Measurements from ENCODE around the gene ANKRD28. TPM values are rescaled to one million over a fixed set of nuclear protein-coding genes. Genes with fewer than 3 reads are reported as not detected.

ANKRD28 gene
- total and polyA plus RNA-seq, 2 experiments from 2014 or later = 15.2 to 61.3 TPM

DNA sequence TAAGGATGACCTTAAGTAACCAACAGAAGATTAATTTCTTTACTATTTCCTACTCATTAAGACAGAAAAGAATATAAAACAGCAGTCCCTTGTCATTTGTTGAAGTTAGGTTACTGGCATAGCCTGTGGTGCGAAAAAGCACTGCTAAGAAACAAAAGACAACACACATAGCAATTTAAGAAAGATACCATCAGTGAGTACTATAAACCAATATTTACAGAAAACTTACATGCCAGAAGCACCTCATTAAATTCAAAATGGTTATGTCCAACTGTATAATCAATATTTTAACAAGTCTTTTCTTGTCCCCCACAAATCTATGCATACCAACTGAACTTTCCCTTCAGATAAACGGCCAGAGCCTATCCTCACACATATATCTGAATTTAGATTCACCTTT, 42.0 kb downstream of the ANKRD28 start:
- H3K4me1 Mint-ChIP-seq = peaks cover 61% of the 10 kb centered on the region
- peak overlapping the region; percentile 62 for H3K4me3 Mint-ChIP-seq
- TF ChIP-seq POLR2AphosphoS5 (IDR thresholded peaks at IDR 0.05; ENCODE audit: low read depth) (no peak), CREB1 (CRISPR knock-in tag; IDR thresholded peaks at IDR 0.05; ENCODE audit: low read depth) (no peak), ZNF331 (CRISPR knock-in tag; IDR thresholded peaks at IDR 0.05; ENCODE audit: low read depth) (no peak), ZNF462 (CRISPR knock-in tag; IDR thresholded peaks at IDR 0.05) (no peak), JUNB (IDR thresholded peaks at IDR 0.05; ENCODE audit: unreplicated experiment) (no peak), ETS1 (IDR thresholded peaks at IDR 0.05) (no peak), STAT1 (IDR thresholded peaks at IDR 0.05; ENCODE audit: unreplicated experiment) (no peak), EZH2 (IDR thresholded peaks at IDR 0.05; ENCODE audit: low read depth, unreplicated experiment) (no peak), NANOG (IDR thresholded peaks at IDR 0.05; ENCODE audit: borderline replicate concordance) (no peak)
- H3K9me3 Mint-ChIP-seq = no peaks in the 10 kb centered on the region
- ATAC-seq (no peak), DNase-seq (ENCODE audit: low spot score) (no peak)
- Histone ChIP-seq H3K9me2 (ENCODE audit: insufficient read depth) (no peaks in the 10 kb centered on the region), H3K27me3 (ENCODE audit: insufficient read depth) (no peaks in the 10 kb centered on the region), H3K4me2 (peak overlapping the region; percentile 55), H3K79me2 (replicated peaks; ENCODE audit: insufficient read depth) (peaks cover 40% of the 10 kb centered on the region), H2AFZ (no peak overlapping the region), H3K27ac (ENCODE audit: low read depth) (peak overlapping the region; percentile 51; the same call in 1 of the 2 replicates), H3K4me1 (ENCODE audit: insufficient read depth) (peaks cover 54% of the 10 kb centered on the region), H3K4me3 (peak overlapping the region; percentile 25), H3K36me3 (ENCODE audit: insufficient read depth) (0 out of 2 replicates have a peak, but pooled peaks cover 7% of the 10 kb centered on the region), H3F3A (replicated peaks; ENCODE audit: low read depth) (no peaks in the 10 kb centered on the region), H4K20me1 (replicated peaks; ENCODE audit: insufficient read depth) (no peaks in the 10 kb centered on the region)
- no peaks in the 10 kb centered on the region for H3K27me3 Mint-ChIP-seq (ENCODE audit: insufficient read depth, low read depth, poor library complexity)
- H3K36me3 Mint-ChIP-seq (ENCODE audit: low read depth) = peaks cover 3% of the 10 kb centered on the region; the same call in 1 of the 3 replicates
- peak overlapping the region; percentile 96 for H3K27ac Mint-ChIP-seq
